Posterior cingulate gyrus (tissue), 11 donors: ENCODE data around the gene CTDSP1.

Source experiments
- DNase-seq, 10 donors: peaks; one replicate each; pipeline versions ENCODE4 v3.0.0 to v3.0.0-alpha.2; 2020 to 2021; ENCODE audit warnings: mixed read lengths in 3 of 10
- intact Hi-C: fragments of 100-400 bp; cut with DNase I; formaldehyde crosslinking; loops from one replicate; pipeline ENCODE4 v1.15.1; 2023

Gene CTDSP1

DNA sequence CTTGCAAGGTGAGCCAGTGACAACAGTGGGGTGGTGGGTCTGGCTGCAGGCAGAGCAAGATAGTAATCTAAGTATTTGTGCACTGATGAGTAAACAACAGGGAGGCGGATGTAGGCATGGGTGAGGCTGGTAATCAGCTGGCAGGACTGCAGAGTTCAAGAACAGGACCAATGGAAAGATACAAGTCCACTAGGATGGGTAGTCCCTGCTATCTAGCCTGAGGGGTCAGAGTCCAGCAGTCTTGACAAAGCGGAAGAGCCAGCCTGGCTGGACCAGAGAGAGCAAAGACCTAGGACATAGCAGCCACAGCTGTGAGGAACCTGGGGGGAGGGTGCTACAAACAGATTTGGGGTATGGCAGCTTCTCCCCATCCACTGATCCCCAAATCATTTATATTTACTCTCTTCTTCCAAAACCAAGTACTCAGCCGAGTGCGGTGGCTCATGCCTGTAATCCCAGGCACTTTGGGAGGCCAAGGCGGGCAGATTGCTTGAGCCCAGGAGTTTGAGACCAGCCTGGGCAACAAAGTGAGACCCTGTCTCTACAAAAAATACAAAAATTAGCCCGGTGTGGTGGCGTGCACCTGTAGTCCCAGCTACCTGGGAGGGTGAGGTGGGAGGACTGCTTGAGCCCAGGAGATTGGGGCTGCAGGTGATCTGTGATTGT lies 45.2 kb downstream of the CTDSP1 start:
- peak in 1 of 10 donors; percentile 17 for DNase-seq
- intact Hi-C loops, result no loop called here

GRCh38 chr2:218445602-218446001 lies 45.9 kb downstream of the CTDSP1 start:
- DNase-seq, result no peak
- intact Hi-C loops, result no loop called here

- DNase-seq, result no peak
Observed at GRCh38 chr2:218446547-218446946, 46.9 kb downstream of the CTDSP1 start.

GRCh38 chr2:218447072-218447471 lies 47.4 kb downstream of the CTDSP1 start:
- intact Hi-C loops, result no loop called here
- no peak for DNase-seq

More at GRCh38 chr2:218446547-218446946, 46.9 kb downstream of the CTDSP1 start:
- intact Hi-C loops, result no loop called here

DNA sequence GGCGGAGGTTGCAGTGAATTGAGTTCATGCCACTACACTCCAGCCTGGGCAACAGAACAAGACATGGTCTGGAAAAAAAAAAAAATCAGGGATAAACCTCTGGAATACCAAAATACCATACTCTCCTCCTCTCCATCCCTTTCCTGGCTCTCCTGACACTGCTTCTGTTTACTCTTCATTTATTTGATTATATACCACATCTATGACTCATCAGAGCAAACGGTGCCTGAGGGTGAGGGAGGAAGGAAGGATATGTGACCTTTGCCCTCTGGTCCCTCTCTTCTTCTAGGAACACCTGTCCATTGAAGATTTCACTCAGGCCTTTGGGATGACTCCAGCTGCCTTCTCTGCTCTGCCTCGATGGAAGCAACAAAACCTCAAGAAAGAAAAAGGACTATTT lies 49.3 kb downstream of the CTDSP1 start:
- intact Hi-C loops, result no loop called here
- no peak for DNase-seq

- DNase-seq, result no peak
- intact Hi-C loops, result no loop called here
Observed at GRCh38 chr2:218452079-218452478, 52.4 kb downstream of the CTDSP1 start.
